Brain microvascular endothelial cell (primary cell): ENCODE measurements around the gene MTA2.

ENCODE experiments used
- DNase-seq: peaks from one replicate; pipeline ENCODE4 v3.0.0-alpha.2; 2020
- H3K27ac ChIP-seq: fragments of 250-450 bp; sonication (Bioruptor Pico); 2 replicates; pipeline ENCODE4 v1.5.1; 2020; ENCODE audit warnings: mild to moderate bottlenecking, moderate library complexity
- H3K27me3 ChIP-seq: fragments of 250-450 bp; sonication (Bioruptor Pico); replicated peaks from 2 replicates; pipeline ENCODE4 v1.5.1; 2020; ENCODE audit warnings: mild to moderate bottlenecking
- H3K36me3 ChIP-seq: fragments of 250-450 bp; sonication (Bioruptor Pico); replicated peaks from 2 replicates; pipeline ENCODE4 v1.5.1; 2020; ENCODE audit warnings: mild to moderate bottlenecking
- H3K4me3 ChIP-seq: 2 replicates; pipeline ENCODE4 v1.5.1; 2011; ENCODE audit warnings: low read depth, mild to moderate bottlenecking, control low read depth, low read length, moderate library complexity
- in situ Hi-C: cut with HindIII; loops from 2 replicates; pipeline ENCODE4 v1.10.0; 2017; ENCODE audit warnings: low sequenced_read_pairs, low pct_ligation_motif_present
- TF ChIP-seq, protein P1 (sequence below): IDR thresholded peaks from 2 replicates; pipeline ENCODE4 v1.5.1; 2011; ENCODE audit warnings: low read depth, mild to moderate bottlenecking, moderate library complexity, low read length, control low read depth, inconsistent platforms; ENCODE audit errors: missing control alignments

MTA2 gene

GRCh38 chr11:62610814-62611704 is 9.4 kb upstream of the MTA2 start:
- in situ Hi-C loops = no loop called here
- TF ChIP-seq, protein P1, sequence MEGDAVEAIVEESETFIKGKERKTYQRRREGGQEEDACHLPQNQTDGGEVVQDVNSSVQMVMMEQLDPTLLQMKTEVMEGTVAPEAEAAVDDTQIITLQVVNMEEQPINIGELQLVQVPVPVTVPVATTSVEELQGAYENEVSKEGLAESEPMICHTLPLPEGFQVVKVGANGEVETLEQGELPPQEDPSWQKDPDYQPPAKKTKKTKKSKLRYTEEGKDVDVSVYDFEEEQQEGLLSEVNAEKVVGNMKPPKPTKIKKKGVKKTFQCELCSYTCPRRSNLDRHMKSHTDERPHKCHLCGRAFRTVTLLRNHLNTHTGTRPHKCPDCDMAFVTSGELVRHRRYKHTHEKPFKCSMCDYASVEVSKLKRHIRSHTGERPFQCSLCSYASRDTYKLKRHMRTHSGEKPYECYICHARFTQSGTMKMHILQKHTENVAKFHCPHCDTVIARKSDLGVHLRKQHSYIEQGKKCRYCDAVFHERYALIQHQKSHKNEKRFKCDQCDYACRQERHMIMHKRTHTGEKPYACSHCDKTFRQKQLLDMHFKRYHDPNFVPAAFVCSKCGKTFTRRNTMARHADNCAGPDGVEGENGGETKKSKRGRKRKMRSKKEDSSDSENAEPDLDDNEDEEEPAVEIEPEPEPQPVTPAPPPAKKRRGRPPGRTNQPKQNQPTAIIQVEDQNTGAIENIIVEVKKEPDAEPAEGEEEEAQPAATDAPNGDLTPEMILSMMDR = no peak
- no peak for DNase-seq
- H3K27ac ChIP-seq = no peak overlapping the region
- peaks cover 2% of the 10 kb centered on the region for H3K36me3 ChIP-seq
- H3K27me3 ChIP-seq = no peaks in the 10 kb centered on the region
- H3K4me3 ChIP-seq = peak overlapping the region; percentile 75

DNA sequence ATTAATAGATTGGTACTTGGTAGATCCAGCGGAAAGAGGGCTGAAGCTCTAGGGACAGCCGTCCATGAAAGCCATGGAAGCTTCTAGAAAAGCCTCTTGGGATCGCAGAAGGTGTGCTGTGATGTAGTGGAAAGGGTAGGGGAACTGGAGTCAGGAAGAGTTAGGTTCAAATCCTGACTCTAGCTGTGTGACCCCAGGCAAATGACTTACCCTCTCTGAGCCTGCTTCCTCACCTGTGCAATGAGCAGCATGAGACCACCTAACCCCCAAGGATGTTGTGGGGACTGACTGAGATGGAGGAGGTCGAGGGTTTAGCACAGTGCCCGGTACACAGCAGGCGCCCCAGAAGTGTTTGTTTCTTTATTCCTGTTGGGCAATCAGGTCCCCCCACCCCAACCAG is 8.7 kb upstream of the MTA2 start:
- in situ Hi-C loops = no loop called here
- Histone ChIP-seq H3K4me3 (no peak overlapping the region), H3K36me3 (peaks cover 2% of the 10 kb centered on the region), H3K27ac (no peak overlapping the region), H3K27me3 (no peaks in the 10 kb centered on the region)
- TF ChIP-seq, protein P1 = no peak
- DNase-seq = no peak

- in situ Hi-C loops = no loop called here
- no peak for DNase-seq
- Histone ChIP-seq H3K36me3 (peaks cover 2% of the 10 kb centered on the region), H3K4me3 (no peak overlapping the region), H3K27me3 (no peaks in the 10 kb centered on the region), H3K27ac (no peak overlapping the region)
- TF ChIP-seq, protein P1 = no peak
Measured at GRCh38 chr11:62608776-62609175, 7.1 kb upstream of the MTA2 start.

DNA sequence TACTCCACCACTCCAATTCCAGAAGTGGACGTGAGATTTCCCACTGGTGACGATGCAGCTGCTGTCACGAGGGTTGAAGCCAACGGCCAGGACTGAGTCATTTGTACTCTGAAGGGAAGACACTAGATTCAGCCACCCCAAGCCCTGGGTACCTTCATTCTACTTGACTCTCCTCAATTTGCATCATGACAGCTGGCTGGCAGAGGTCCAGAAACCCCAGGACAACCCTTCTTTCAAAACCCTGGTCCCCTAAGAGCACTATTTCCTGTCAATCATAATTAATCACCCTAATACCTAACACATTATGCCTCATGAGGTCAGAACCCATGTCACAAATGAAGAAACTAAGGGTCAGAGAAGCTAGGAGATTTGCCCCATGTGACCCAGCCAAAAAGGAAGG is 6.0 kb upstream of the MTA2 start:
- Histone ChIP-seq H3K4me3 (no peak overlapping the region), H3K27ac (no peak overlapping the region), H3K36me3 (peaks cover 2% of the 10 kb centered on the region), H3K27me3 (no peaks in the 10 kb centered on the region)
- in situ Hi-C loops = no loop called here
- TF ChIP-seq, protein P1 = no peak
- no peak for DNase-seq

GRCh38 chr11:62605902-62606301 is 4.2 kb upstream of the MTA2 start:
- H3K27me3 ChIP-seq = no peaks in the 10 kb centered on the region
- H3K36me3 ChIP-seq = peaks cover 2% of the 10 kb centered on the region
- in situ Hi-C loops = no loop called here
- no peak for DNase-seq
- H3K4me3 ChIP-seq = no peak overlapping the region
- TF ChIP-seq, protein P1 = no peak
- H3K27ac ChIP-seq = no peak overlapping the region
